Stimulated activated naive B cell treated with anti-CD40 and anti-IgM and Interleukin-4, amounts not matched to agents 10 μg/mL and 1 μg/mL and 100 μg/mL, for 72 hours (primary cell): Measurements from ENCODE around the gene FLT3LG.

Experiments
- ATAC-seq, 2 donors: fragments of 150-1000 bp; cut with Tn5 transposase; replicated peaks; 2 replicates each; pipeline ENCODE4 v1.10.0; 2021; ENCODE audit warnings: moderate library complexity in 1 of 2
- DNase-seq: peaks from one replicate; pipeline ENCODE4 v3.0.0; 2021
- H3K27ac Mint-ChIP-seq: one replicate; pipeline ENCODE4 v1.8.0; 2022; ENCODE audit warnings: mild to moderate bottlenecking, mixed read lengths
- H3K27me3 Mint-ChIP-seq, 2 donors: one replicate each; pipeline ENCODE4 v1.8.0; 2022; ENCODE audit warnings: mixed read lengths in 2 of 2
- H3K36me3 Mint-ChIP-seq, 2 donors: one replicate each; pipeline ENCODE4 v1.8.0; 2022; ENCODE audit warnings: mixed read lengths in 2 of 2, mild to moderate bottlenecking in 1 of 2
- H3K4me1 Mint-ChIP-seq, 2 donors: one replicate each; pipeline ENCODE4 v1.8.0; 2022; ENCODE audit warnings: mixed read lengths in 2 of 2, mild to moderate bottlenecking in 1 of 2
- H3K4me3 Mint-ChIP-seq, 2 donors: one replicate each; pipeline ENCODE4 v1.8.0; 2022; ENCODE audit warnings: mild to moderate bottlenecking in 2 of 2, mixed read lengths in 2 of 2, moderate library complexity in 1 of 2
- H3K9me3 Mint-ChIP-seq, 2 donors: one replicate each; pipeline ENCODE4 v1.8.0; 2022; ENCODE audit warnings: mixed read lengths in 2 of 2, mild to moderate bottlenecking in 1 of 2

Gene FLT3LG

DNA sequence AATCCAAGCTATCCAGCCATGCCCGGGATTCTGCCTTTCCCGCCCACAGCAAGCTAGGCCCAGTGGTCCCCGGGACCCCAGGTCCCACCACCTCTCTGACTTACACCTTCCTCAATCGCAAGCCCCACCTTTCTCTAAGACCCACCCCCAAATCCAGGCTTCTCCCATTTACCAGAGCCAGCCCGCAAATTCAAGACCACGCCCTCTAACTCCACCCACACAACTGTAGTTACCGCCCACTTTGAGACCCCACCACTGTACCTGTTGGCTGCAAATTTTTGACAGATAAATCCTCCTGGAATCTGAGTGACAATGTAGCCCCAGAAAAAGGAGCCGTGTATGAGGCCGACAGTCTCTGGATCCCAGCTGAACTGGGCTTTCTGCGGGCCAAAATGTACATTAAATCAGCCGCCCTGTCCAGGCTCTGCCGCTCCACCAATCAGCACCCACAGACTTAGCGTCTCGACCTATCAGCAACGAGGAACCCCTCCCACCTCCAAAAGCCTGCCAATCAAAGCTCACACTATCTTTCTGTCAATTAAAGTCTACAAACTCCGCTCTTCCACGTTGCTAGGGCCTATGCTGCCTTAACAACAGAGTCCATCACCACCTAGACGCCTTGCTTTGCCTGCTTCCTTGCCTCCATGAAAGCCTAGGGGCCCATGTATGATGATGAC lies 39.0 kb upstream of the FLT3LG start:
- ATAC-seq (no peak), DNase-seq (no peak)
- Mint-ChIP-seq H3K4me3 (no peak overlapping the region), H3K4me1 (peaks cover 32 to 40% of the 10 kb centered on the region in 2 donors), H3K27ac (no peak overlapping the region), H3K9me3 (peaks cover 0 to 3% of the 10 kb centered on the region in 2 donors), H3K27me3 (peaks cover 89 to 99% of the 10 kb centered on the region in 2 donors), H3K36me3 (peaks cover 4 to 9% of the 10 kb centered on the region in 2 donors)

GRCh38 chr19:49435670-49436069 lies 38.3 kb upstream of the FLT3LG start:
- peaks cover 31 to 38% of the 10 kb centered on the region in 2 donors for H3K4me1 Mint-ChIP-seq
- H3K27me3 Mint-ChIP-seq, result peaks cover 89 to 99% of the 10 kb centered on the region in 2 donors
- DNase-seq (no peak), ATAC-seq (no peak)
- peak overlapping the region; percentile 74 for H3K27ac Mint-ChIP-seq
- peaks cover 4 to 9% of the 10 kb centered on the region in 2 donors for H3K36me3 Mint-ChIP-seq
- H3K9me3 Mint-ChIP-seq, result peaks cover 0 to 3% of the 10 kb centered on the region in 2 donors
- H3K4me3 Mint-ChIP-seq, result no peak overlapping the region

DNA sequence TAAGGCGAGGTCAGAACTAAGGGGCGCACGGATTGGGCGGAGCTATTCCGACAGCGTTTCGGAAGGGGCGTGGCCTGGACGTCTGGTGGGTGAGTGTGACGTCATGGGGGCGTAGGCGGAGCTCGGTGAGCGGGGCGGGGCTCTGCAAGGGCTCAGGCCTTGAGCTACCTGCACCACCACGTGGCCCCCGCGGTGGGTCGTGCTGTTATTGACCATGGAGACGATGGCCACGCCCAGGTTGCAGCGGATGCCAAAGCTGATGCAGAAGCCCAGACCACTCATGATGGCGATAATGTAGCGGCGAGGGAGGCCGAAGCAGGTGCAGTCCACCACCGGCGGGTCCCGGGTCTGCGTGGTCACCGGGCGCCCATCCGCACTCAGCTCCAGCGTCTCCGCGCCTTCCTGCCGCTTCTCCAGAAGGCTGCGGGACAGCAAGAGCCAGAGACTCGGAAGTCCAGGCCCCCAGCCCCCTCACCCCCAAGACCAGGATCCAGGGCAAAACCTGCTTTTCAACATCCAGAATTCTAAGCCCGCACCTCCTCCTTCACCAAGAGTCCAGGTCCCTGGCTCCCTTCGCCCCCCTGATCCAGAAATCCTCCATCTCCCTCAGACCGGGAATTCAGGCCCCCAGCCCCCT lies 37.5 kb upstream of the FLT3LG start:
- H3K27ac Mint-ChIP-seq, result no peak overlapping the region
- peak; percentile 49 to 52 for ATAC-seq

GRCh38 chr19:49437231-49437630 lies 36.8 kb upstream of the FLT3LG start:
- Mint-ChIP-seq H3K36me3 (peaks cover 6 to 8% of the 10 kb centered on the region in 2 donors), H3K27ac (no peak overlapping the region), H3K4me3 (no peak overlapping the region), H3K27me3 (peaks cover 88 to 96% of the 10 kb centered on the region in 2 donors), H3K4me1 (peaks cover 35 to 44% of the 10 kb centered on the region in 2 donors), H3K9me3 (no peaks in the 10 kb centered on the region)
- ATAC-seq, result no peak
- DNase-seq, result no peak

More for the DNA sequence above, 37.5 kb upstream of the FLT3LG start:
- Mint-ChIP-seq H3K27me3 (peaks cover 88 to 96% of the 10 kb centered on the region in 2 donors), H3K9me3 (peaks cover 0 to 3% of the 10 kb centered on the region in 2 donors), H3K4me1 (peaks cover 31 to 41% of the 10 kb centered on the region in 2 donors), H3K4me3 (peak overlapping the region; percentile 33 to 42), H3K36me3 (peaks cover 6 to 9% of the 10 kb centered on the region in 2 donors)
- DNase-seq, result peak; percentile 23

GRCh38 chr19:49438261-49438660 lies 35.8 kb upstream of the FLT3LG start:
- DNase-seq (no peak), ATAC-seq (no peak)
- Mint-ChIP-seq H3K4me3 (no peak overlapping the region), H3K4me1 (peaks cover 33 to 42% of the 10 kb centered on the region in 2 donors), H3K27me3 (peaks cover 87 to 93% of the 10 kb centered on the region in 2 donors), H3K36me3 (peaks cover 5 to 8% of the 10 kb centered on the region in 2 donors), H3K9me3 (no peaks in the 10 kb centered on the region), H3K27ac (no peak overlapping the region)

DNA sequence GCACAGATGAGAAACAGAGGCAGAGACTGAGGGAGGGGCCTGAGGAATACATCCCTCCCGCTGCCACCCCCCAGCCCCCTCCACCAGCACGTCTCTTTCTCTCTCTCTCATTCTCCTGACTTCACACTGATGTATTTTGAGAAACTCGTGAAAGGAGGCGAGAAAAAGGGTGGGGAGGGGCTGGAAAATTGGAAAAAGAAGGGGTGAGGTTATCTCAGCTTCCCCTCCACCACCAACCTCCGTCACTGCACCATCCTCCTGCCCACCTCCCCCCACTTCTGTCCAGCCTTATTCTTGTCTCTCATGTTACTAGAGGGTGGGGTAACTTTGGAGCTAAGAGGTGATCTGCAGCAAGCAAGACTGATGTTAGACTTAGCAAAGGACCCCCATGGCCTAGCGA lies 34.2 kb upstream of the FLT3LG start:
- H3K4me1 Mint-ChIP-seq, result peaks cover 35 to 49% of the 10 kb centered on the region in 2 donors
- H3K36me3 Mint-ChIP-seq, result peaks cover 5 to 8% of the 10 kb centered on the region in 2 donors
- no peaks in the 10 kb centered on the region for H3K9me3 Mint-ChIP-seq
- no peak overlapping the region for H3K27ac Mint-ChIP-seq
- no peak for DNase-seq
- H3K27me3 Mint-ChIP-seq, result peaks cover 77 to 79% of the 10 kb centered on the region in 2 donors
- no peak overlapping the region for H3K4me3 Mint-ChIP-seq
- no peak for ATAC-seq

DNA sequence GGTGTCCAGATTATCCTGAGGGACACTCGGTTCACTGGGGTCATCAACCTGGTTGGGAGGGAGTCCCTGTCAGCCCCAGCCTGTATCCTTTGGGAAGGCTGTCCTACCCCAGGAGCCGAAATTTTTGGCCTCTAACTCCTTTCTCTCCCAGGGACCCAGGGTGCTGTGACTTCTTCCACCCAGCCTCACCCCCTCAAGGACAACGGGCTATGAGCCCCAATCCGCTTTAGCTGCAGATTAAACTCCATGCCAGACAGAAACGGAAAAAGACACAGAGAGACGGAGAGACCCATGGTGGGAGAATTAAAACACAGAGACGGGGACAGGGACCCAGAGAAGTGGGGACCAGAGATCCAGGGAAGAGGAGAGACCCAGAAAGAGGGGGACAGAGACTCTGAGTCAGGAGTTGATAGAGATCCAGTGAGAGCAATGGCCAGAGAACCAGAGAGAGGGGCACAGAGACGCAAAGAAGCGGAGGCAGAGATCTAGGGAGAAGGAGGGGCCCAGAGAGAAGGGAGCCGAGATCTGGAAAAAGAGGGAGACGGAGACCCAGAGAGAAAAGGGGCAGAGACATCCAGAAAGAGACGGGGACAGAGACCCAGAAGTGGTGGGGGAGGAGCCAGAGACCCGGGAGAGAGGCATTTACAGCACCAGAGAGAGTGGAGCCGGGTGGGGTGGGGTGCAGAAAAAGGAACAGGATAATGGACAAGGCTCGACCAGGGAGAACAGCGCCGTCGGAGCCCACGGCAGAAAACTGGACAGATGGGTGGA lies 33.4 kb upstream of the FLT3LG start:
- Mint-ChIP-seq H3K36me3 (peaks cover 5 to 8% of the 10 kb centered on the region in 2 donors), H3K27me3 (peaks cover 69 to 71% of the 10 kb centered on the region in 2 donors), H3K9me3 (no peaks in the 10 kb centered on the region), H3K27ac (no peak overlapping the region), H3K4me3 (peak overlapping the region; percentile 22 to 50), H3K4me1 (peaks cover 36 to 49% of the 10 kb centered on the region in 2 donors)
- no peak for ATAC-seq
- DNase-seq, result no peak

- DNase-seq (no peak), ATAC-seq (no peak)
- peak within 1 kb of the TSS; percentile 84 to 88 for H3K4me3 Mint-ChIP-seq
- peaks cover 62 to 64% of the 10 kb centered on the region in 2 donors for H3K27me3 Mint-ChIP-seq
- H3K27ac Mint-ChIP-seq, result peak within 1 kb of the TSS; percentile 3
- no peaks in the 10 kb centered on the region for H3K9me3 Mint-ChIP-seq
- peaks cover 5 to 7% of the 10 kb centered on the region in 2 donors for H3K36me3 Mint-ChIP-seq
- H3K4me1 Mint-ChIP-seq, result peaks cover 30 to 42% of the 10 kb centered on the region in 2 donors
These were observed 32.6 kb upstream of the FLT3LG start, which contains the start of gene SLC17A7 for GRCh38 chr19:49441210-49441959. TSS of gene SLC17A7 (minus strand) at chr19:49441527. CDS start at chr19:49441379, 148 bp downstream.

- H3K27me3 Mint-ChIP-seq, result peaks cover 56 to 58% of the 10 kb centered on the region in 2 donors
- H3K9me3 Mint-ChIP-seq, result no peaks in the 10 kb centered on the region
- peaks cover 26 to 38% of the 10 kb centered on the region in 2 donors for H3K4me1 Mint-ChIP-seq
- ATAC-seq (no peak), DNase-seq (no peak)
- peak overlapping the region; percentile 84 to 88 for H3K4me3 Mint-ChIP-seq
- H3K27ac Mint-ChIP-seq, result peak overlapping the region; percentile 3
- H3K36me3 Mint-ChIP-seq, result peaks cover 10 to 13% of the 10 kb centered on the region in 2 donors
These were observed 32.1 kb upstream of the FLT3LG start for GRCh38 chr19:49441960-49442350.

DNA sequence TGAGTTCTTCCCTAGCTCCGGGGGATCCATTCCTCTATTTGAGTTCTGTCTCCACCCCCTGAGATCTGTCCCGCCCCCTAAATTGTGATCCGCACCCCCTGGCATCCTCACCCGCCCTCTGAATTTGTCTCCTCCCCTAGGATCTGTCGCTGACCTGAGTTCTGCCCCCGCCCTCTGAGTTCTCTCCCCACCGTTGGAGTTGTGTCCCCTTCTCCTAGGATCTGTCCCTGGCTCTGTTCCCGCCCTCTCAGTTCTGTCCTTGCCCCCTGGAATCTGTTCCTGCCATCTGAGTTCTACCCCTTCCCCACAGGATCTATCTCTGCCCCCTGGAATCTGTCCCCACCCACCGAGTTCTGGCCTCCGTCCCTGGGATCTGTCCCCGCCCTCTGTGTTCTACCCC lies 31.7 kb upstream of the FLT3LG start:
- Mint-ChIP-seq H3K36me3 (peaks cover 12 to 16% of the 10 kb centered on the region in 2 donors), H3K9me3 (no peaks in the 10 kb centered on the region), H3K27me3 (peaks cover 52 to 54% of the 10 kb centered on the region in 2 donors), H3K27ac (no peak overlapping the region), H3K4me1 (peaks cover 25 to 35% of the 10 kb centered on the region in 2 donors), H3K4me3 (peak overlapping the region; percentile 84 to 88)
- DNase-seq, result no peak
- no peak for ATAC-seq

- Mint-ChIP-seq H3K9me3 (no peaks in the 10 kb centered on the region), H3K27me3 (peaks cover 47 to 49% of the 10 kb centered on the region in 2 donors), H3K4me1 (peaks cover 24 to 38% of the 10 kb centered on the region in 2 donors), H3K36me3 (peaks cover 18 to 21% of the 10 kb centered on the region in 2 donors), H3K4me3 (peak overlapping the region; percentile 84 to 88), H3K27ac (peak overlapping the region; percentile 92)
- DNase-seq (peak; percentile 58), ATAC-seq (peak; percentile 44 to 45)
These were observed 31.1 kb upstream of the FLT3LG start for GRCh38 chr19:49442771-49443365.

GRCh38 chr19:49443366-49444099 lies 30.5 kb upstream of the FLT3LG start:
- H3K4me3 Mint-ChIP-seq, result peak overlapping the region; percentile 84 to 88
- peaks cover 23 to 28% of the 10 kb centered on the region in 2 donors for H3K36me3 Mint-ChIP-seq
- peaks cover 28 to 45% of the 10 kb centered on the region in 2 donors for H3K4me1 Mint-ChIP-seq
- peak; percentile 90 for DNase-seq
- H3K27me3 Mint-ChIP-seq, result peaks cover 40 to 42% of the 10 kb centered on the region in 2 donors
- H3K27ac Mint-ChIP-seq, result peak overlapping the region; percentile 92
- H3K9me3 Mint-ChIP-seq, result no peaks in the 10 kb centered on the region
- peak; percentile 92 to 93 for ATAC-seq
